Caco-2 (cell line): Measurements from ENCODE around the gene MLIP. TPM values are rescaled to one million over a fixed set of nuclear protein-coding genes. Genes with fewer than 3 reads are reported as not detected.

ENCODE experiments used
- BruUV-seq: library from RNA; stranded (reverse); fragments of 400-500 nt; replicated peaks from 2 replicates; lab custom pipeline; 2021; lab: Mats Ljungman, UMichigan
- CTCF ChIA-PET: fragments of 300-600 bp; sonication (Branson Sonifier 250); formaldehyde crosslinking; loops from one replicate; lab custom pipeline; 2022; ENCODE audit warnings: antibody characterized with exemption; lab: Charles Lee
- POLR2A ChIA-PET: fragments of 300-600 bp; sonication (Branson Sonifier 250); formaldehyde crosslinking; loops from one replicate; lab custom pipeline; 2022; ENCODE audit warnings: antibody characterized with exemption; lab: Charles Lee
- DNase-seq, 2 experiments: peaks; one replicate each; pipeline versions ENCODE4 v3.0.0 to v3.0.0-alpha.2; 2020 to 2022
- H3K27me3 ChIP-seq: replicated peaks from 2 replicates; pipeline ENCODE4 v1.6.0; 2011; ENCODE audit warnings: low read length; ENCODE audit not compliant: control insufficient read depth, insufficient read depth
- H3K36me3 ChIP-seq: 2 replicates; pipeline ENCODE4 v1.5.1; 2011; ENCODE audit warnings: low read length; ENCODE audit not compliant: control insufficient read depth, insufficient read depth
- H3K4me1 ChIP-seq: fragments of 250-450 bp; sonication (Bioruptor Pico); 2 replicates; pipeline ENCODE4 v1.5.1; 2020; ENCODE audit warnings: mild to moderate bottlenecking
- H3K4me3 ChIP-seq: 2 replicates; pipeline ENCODE4 v1.5.1; 2011; ENCODE audit warnings: low read depth, mild to moderate bottlenecking, control low read depth, low read length
- H3K9me3 ChIP-seq: fragments of 250-450 bp; sonication (Bioruptor Pico); 2 replicates; pipeline ENCODE4 v1.5.1; 2020; ENCODE audit warnings: mild to moderate bottlenecking, moderate library complexity
- H3K27ac Mint-ChIP-seq: one replicate; pipeline ENCODE4 v1.8.0; 2022; ENCODE audit warnings: mixed read lengths; ENCODE audit not compliant: unreplicated experiment
- H3K27me3 Mint-ChIP-seq: one replicate; pipeline ENCODE4 v1.8.0; 2022; ENCODE audit warnings: mixed read lengths; ENCODE audit not compliant: insufficient read depth, unreplicated experiment
- H3K36me3 Mint-ChIP-seq: one replicate; pipeline ENCODE4 v1.8.0; 2022; ENCODE audit warnings: mild to moderate bottlenecking, mixed read lengths; ENCODE audit not compliant: insufficient read depth, unreplicated experiment
- H3K4me1 Mint-ChIP-seq: one replicate; pipeline ENCODE4 v1.8.0; 2022; ENCODE audit warnings: low read depth, mixed read lengths; ENCODE audit not compliant: unreplicated experiment
- H3K4me3 Mint-ChIP-seq: one replicate; pipeline ENCODE4 v1.8.0; 2022; ENCODE audit warnings: mild to moderate bottlenecking, moderate library complexity, mixed read lengths; ENCODE audit not compliant: unreplicated experiment
- H3K9me3 Mint-ChIP-seq: one replicate; pipeline ENCODE4 v1.8.0; 2022; ENCODE audit warnings: mixed read lengths; ENCODE audit not compliant: unreplicated experiment
- intact Hi-C: fragments of 100-400 bp; cut with micrococcal nuclease; formaldehyde crosslinking; loops from one replicate; pipeline ENCODE4 v1.10.0; 2022; ENCODE audit not compliant: unreplicated experiment
- total RNA-seq: library from RNA; stranded (reverse); gene quantifications from 2 replicates; pipeline ENCODE4 v1.2.3, GENCODE V29; 2022
- TF ChIP-seq, protein P1 (sequence below), 2 experiments: fragments of 200-600 bp in 1 of 2; IDR thresholded peaks; 1 replicate in 1 of 2; 2 replicates in 1 of 2; pipeline versions ENCODE4 v1.5.1 to v1.8.0; 2011 to 2022; ENCODE audit warnings: antibody characterized with exemption in 1 of 2, control low read depth in 1 of 2, inconsistent platforms in 1 of 2, low read depth in 1 of 2, low read length in 1 of 2, mild to moderate bottlenecking in 1 of 2, moderate library complexity in 1 of 2; ENCODE audit not compliant: insufficient read depth in 1 of 2, severe bottlenecking in 1 of 2, unreplicated experiment in 1 of 2

Gene MLIP
- total RNA-seq, 1 experiment from 2014 or later, result 0.88 TPM

DNA sequence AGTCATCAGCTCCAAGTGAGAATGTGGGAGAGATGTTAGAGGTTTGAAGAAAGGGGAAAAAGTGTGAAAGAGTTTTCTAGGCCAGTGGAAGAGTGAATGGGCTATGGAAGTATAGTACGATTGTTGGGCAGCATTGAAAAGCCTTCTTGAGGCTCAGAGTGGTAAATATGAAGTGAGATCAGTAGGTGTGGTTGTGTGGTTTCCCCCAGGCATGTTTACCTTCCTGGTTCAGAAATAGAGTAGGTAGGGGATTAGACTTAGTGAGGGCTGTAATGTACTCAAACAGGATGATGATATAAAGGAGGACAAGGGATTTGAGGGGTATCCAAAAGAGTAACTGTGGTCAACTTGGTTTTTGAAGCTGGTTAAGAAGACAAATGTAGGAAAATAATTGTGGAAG, 3.7 kb downstream of the MLIP start:
- intact Hi-C loops, result no loop called here
- POLR2A ChIA-PET, result no interaction called here
- H3K4me1 Mint-ChIP-seq, result no peaks in the 10 kb centered on the region
- H3K27ac Mint-ChIP-seq, result no peak overlapping the region
- H3K9me3 ChIP-seq, result no peaks in the 10 kb centered on the region
- no peaks in the 10 kb centered on the region for H3K27me3 ChIP-seq
- CTCF ChIA-PET, result no interaction called here
- H3K36me3 Mint-ChIP-seq, result no peaks in the 10 kb centered on the region
- no peak for DNase-seq
- H3K4me3 ChIP-seq, result no peak overlapping the region
- no peaks in the 10 kb centered on the region for H3K9me3 Mint-ChIP-seq
- peaks cover 7% of the 10 kb centered on the region for H3K27me3 Mint-ChIP-seq
- TF ChIP-seq, protein P1, sequence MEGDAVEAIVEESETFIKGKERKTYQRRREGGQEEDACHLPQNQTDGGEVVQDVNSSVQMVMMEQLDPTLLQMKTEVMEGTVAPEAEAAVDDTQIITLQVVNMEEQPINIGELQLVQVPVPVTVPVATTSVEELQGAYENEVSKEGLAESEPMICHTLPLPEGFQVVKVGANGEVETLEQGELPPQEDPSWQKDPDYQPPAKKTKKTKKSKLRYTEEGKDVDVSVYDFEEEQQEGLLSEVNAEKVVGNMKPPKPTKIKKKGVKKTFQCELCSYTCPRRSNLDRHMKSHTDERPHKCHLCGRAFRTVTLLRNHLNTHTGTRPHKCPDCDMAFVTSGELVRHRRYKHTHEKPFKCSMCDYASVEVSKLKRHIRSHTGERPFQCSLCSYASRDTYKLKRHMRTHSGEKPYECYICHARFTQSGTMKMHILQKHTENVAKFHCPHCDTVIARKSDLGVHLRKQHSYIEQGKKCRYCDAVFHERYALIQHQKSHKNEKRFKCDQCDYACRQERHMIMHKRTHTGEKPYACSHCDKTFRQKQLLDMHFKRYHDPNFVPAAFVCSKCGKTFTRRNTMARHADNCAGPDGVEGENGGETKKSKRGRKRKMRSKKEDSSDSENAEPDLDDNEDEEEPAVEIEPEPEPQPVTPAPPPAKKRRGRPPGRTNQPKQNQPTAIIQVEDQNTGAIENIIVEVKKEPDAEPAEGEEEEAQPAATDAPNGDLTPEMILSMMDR (IDR thresholded peaks at IDR 0.05; ENCODE audit: insufficient read depth in 1 of 2, low read depth in 1 of 2, low read length in 1 of 2, severe bottlenecking in 1 of 2, unreplicated experiment in 1 of 2), result no peak
- no peaks in the 10 kb centered on the region for H3K36me3 ChIP-seq
- H3K4me1 ChIP-seq, result no peaks in the 10 kb centered on the region
- no TSS peak for BruUV-seq
- no peak overlapping the region for H3K4me3 Mint-ChIP-seq

DNA sequence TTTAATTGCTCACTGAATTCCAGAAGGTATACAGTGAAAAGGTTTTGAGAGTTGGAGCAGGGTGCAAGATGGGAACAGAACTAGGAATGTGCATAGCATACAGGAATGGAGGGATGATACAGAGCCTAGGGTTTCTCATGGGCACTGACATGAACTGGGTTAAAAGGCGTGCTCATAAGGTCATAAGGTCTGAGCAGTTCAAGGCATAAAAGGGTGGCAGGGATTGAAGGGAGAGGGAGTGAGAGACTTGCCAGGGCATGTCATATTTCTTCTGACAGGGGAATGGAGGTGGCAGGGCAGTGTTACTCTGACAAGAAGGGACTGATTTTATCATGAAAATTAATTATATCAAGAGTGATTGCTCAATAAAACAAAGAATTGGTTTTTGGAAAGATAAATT, 4.7 kb downstream of the MLIP start:
- Mint-ChIP-seq H3K27me3 (peaks cover 7% of the 10 kb centered on the region), H3K27ac (no peak overlapping the region), H3K9me3 (no peaks in the 10 kb centered on the region), H3K4me3 (no peak overlapping the region), H3K36me3 (no peaks in the 10 kb centered on the region), H3K4me1 (no peaks in the 10 kb centered on the region)
- no peak for DNase-seq
- ChIA-PET POLR2A (no interaction called here), CTCF (no interaction called here)
- no peaks in the 10 kb centered on the region for H3K36me3 ChIP-seq
- intact Hi-C loops, result no loop called here
- no peaks in the 10 kb centered on the region for H3K27me3 ChIP-seq
- TF ChIP-seq, protein P1 (IDR thresholded peaks at IDR 0.05; ENCODE audit: insufficient read depth in 1 of 2, low read depth in 1 of 2, low read length in 1 of 2, severe bottlenecking in 1 of 2, unreplicated experiment in 1 of 2), result no peak
- no peaks in the 10 kb centered on the region for H3K9me3 ChIP-seq
- no TSS peak for BruUV-seq
- no peak overlapping the region for H3K4me3 ChIP-seq
- no peaks in the 10 kb centered on the region for H3K4me1 ChIP-seq

DNA sequence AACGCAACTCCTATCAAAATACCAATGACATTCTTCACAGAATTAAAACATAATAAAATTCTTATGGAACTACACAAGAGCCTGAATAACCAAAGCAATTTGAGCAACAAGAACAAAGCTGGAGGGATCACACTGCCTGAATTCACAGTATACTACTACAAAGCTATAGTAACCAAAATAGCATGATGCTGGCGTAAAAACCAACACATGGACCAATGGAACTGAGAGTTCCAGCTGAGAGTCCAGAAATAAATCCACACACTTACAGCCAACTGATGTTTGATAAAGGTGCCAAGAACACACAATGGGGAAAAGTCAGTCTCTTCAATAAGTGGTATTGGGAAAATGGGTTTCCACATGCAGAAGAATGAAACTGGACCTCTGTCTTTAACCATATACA, 6.9 kb downstream of the MLIP start:
- Mint-ChIP-seq H3K36me3 (no peaks in the 10 kb centered on the region), H3K9me3 (no peaks in the 10 kb centered on the region), H3K27ac (no peak overlapping the region), H3K27me3 (no peaks in the 10 kb centered on the region), H3K4me1 (no peaks in the 10 kb centered on the region), H3K4me3 (no peak overlapping the region)
- no peaks in the 10 kb centered on the region for H3K27me3 ChIP-seq
- H3K36me3 ChIP-seq, result no peaks in the 10 kb centered on the region
- H3K9me3 ChIP-seq, result no peaks in the 10 kb centered on the region
- ChIA-PET POLR2A (no interaction called here), CTCF (interaction anchor here (0.7 kb wide), 1 partner anchor 418 kb away, joined by 4 read pairs; no protein-coding TSS in a partner anchor)
- TF ChIP-seq, protein P1 (IDR thresholded peaks at IDR 0.05; ENCODE audit: insufficient read depth in 1 of 2, low read depth in 1 of 2, low read length in 1 of 2, severe bottlenecking in 1 of 2, unreplicated experiment in 1 of 2), result no peak
- BruUV-seq, result no TSS peak
- no peak overlapping the region for H3K4me3 ChIP-seq
- DNase-seq, result no peak
- intact Hi-C loops, result no loop called here
- no peaks in the 10 kb centered on the region for H3K4me1 ChIP-seq
